HCT116 (cell line): ENCODE results near the gene DYNLRB2. TPM values are rescaled to one million over a fixed set of nuclear protein-coding genes. Genes with fewer than 3 reads are reported as not detected.

Experiments used
- ATAC-seq: fragments of 200-7000 bp; cut with Tn5 transposase; 2 replicates; pipeline ENCODE4 v1.9.1; 2020; ENCODE audit warnings: mild to moderate bottlenecking, moderate library complexity
- BruUV-seq: library from RNA; stranded (reverse); fragments of 400-500 nt; replicated peaks from 2 replicates; lab custom pipeline; 2021; lab: Mats Ljungman, UMichigan
- CTCF ChIA-PET: fragments of 300-600 bp; sonication (Branson Sonifier 250); formaldehyde crosslinking; loops from one replicate; lab custom pipeline; 2021; ENCODE audit warnings: antibody characterized with exemption; lab: Charles Lee
- POLR2A ChIA-PET: fragments of 300-600, 350-600 bp; sonication (Branson Sonifier 250); formaldehyde crosslinking; loops from one replicate; lab custom pipeline; 2021; ENCODE audit warnings: antibody characterized with exemption; lab: Charles Lee
- RAD21 ChIA-PET, 2 experiments: fragments of 300-600 bp; sonication (Branson Sonifier 250); formaldehyde crosslinking; loops; one replicate each; lab custom pipeline; 2023; ENCODE audit warnings: low total read pairs in 2 of 2; ENCODE audit not compliant: uncharacterized antibody in 2 of 2, unreplicated experiment in 2 of 2, low non-redundant PET in 1 of 2; lab: Charles Lee
- DNase-seq: peaks from one replicate; pipeline ENCODE4 v3.0.0-alpha.2; 2010; ENCODE audit warnings: low read depth, low spot score
- H2AFZ ChIP-seq: fragments of 200-600 bp; shearing (Covaris generic), sonication (generic); 2 replicates; pipeline ENCODE4 v1.6.1; 2017; ENCODE audit warnings: low read depth, mixed run types, mixed read lengths, antibody characterized with exemption, low read length; ENCODE audit not compliant: poor library complexity, severe bottlenecking
- H3K27ac ChIP-seq: 2 replicates; pipeline ENCODE4 v1.5.1; 2012; ENCODE audit warnings: low read depth, low read length
- H3K27me3 ChIP-seq: fragments of 200-600 bp; sonication (generic); 2 replicates; pipeline ENCODE4 v1.6.1; 2016; ENCODE audit warnings: mixed run types, low read length, mixed read lengths; ENCODE audit not compliant: insufficient read depth
- H3K36me3 ChIP-seq, 2 experiments: fragments of 200-500 bp in 1 of 2; fragments of 200-600 bp in 1 of 2; sonication (Bioruptor generic) in 1 of 2; sonication (generic) in 1 of 2; 2 replicates each; pipeline versions ENCODE4 v1.5.1 to v1.6.1; 2014 to 2016; ENCODE audit warnings: low read length in 2 of 2, inconsistent platforms in 1 of 2, mixed read lengths in 1 of 2, mixed run types in 1 of 2; ENCODE audit not compliant: insufficient read depth in 2 of 2, control insufficient read depth in 1 of 2
- H3K4me1 ChIP-seq, 2 experiments: fragments of 200-600 bp in 1 of 2; sonication (generic) in 1 of 2; 2 replicates each; pipeline versions ENCODE4 v1.5.1 to v1.6.1; 2012 to 2017; ENCODE audit warnings: low read length in 2 of 2, inconsistent platforms in 1 of 2, mild to moderate bottlenecking in 1 of 2, mixed read lengths in 1 of 2, mixed run types in 1 of 2, moderate library complexity in 1 of 2; ENCODE audit not compliant: insufficient read depth in 2 of 2, control insufficient read depth in 1 of 2
- H3K4me2 ChIP-seq: fragments of 200-600 bp; sonication (generic); 2 replicates; pipeline ENCODE4 v1.6.1; 2017; ENCODE audit warnings: mixed run types, low read length, mixed read lengths
- H3K4me3 ChIP-seq, 2 experiments: fragments of 200-600 bp in 1 of 2; sonication (generic) in 1 of 2; replicated peaks in 1 of 2; 2 replicates each; pipeline ENCODE4 v1.5.1; 2011 to 2016; ENCODE audit warnings: low read length in 2 of 2, control low read depth in 1 of 2, low read depth in 1 of 2, mild to moderate bottlenecking in 1 of 2, mixed read lengths in 1 of 2, mixed run types in 1 of 2
- H3K79me2 ChIP-seq: fragments of 200-600 bp; sonication (generic); 2 replicates; pipeline ENCODE4 v1.6.1; 2017; ENCODE audit warnings: mild to moderate bottlenecking, mixed run types, low read length, moderate library complexity, mixed read lengths; ENCODE audit not compliant: insufficient read depth
- H3K9ac ChIP-seq: fragments of 200-600 bp; sonication (generic); 2 replicates; pipeline ENCODE4 v1.6.1; 2016; ENCODE audit warnings: low read length, mixed read lengths
- H3K9me2 ChIP-seq: fragments of 200-600 bp; sonication (generic), shearing (Covaris generic); 2 replicates; pipeline ENCODE4 v1.6.1; 2017; ENCODE audit warnings: mixed run types, mild to moderate bottlenecking, moderate library complexity; ENCODE audit not compliant: insufficient read depth
- H3K9me3 ChIP-seq, 2 experiments: fragments of 200-500 bp in 1 of 2; fragments of 200-600 bp in 1 of 2; sonication (Bioruptor generic) in 1 of 2; sonication (generic) in 1 of 2; 2 replicates each; pipeline ENCODE4 v1.6.1; 2014 to 2017; ENCODE audit warnings: low read length in 2 of 2, mixed read lengths in 2 of 2, inconsistent platforms in 1 of 2, low read depth in 1 of 2, mild to moderate bottlenecking in 1 of 2, mixed run types in 1 of 2, moderate library complexity in 1 of 2; ENCODE audit not compliant: control insufficient read depth in 1 of 2, insufficient read depth in 1 of 2
- H4K20me1 ChIP-seq: fragments of 200-600 bp; sonication (generic), shearing (Covaris generic); 2 replicates; pipeline ENCODE4 v1.6.1; 2017; ENCODE audit warnings: mixed run types, mild to moderate bottlenecking, moderate library complexity; ENCODE audit not compliant: insufficient read depth
- ATF3 ChIP-seq: IDR thresholded peaks from 2 replicates; pipeline ENCODE4 v1.6.1; 2012
- FOSL1 ChIP-seq: IDR thresholded peaks from 2 replicates; pipeline ENCODE4 v1.6.1; 2012; ENCODE audit warnings: low read depth
- JUND ChIP-seq: IDR thresholded peaks from 2 replicates; pipeline ENCODE4 v1.6.1; 2012
- POLR2AphosphoS5 ChIP-seq: IDR thresholded peaks from 2 replicates; pipeline ENCODE4 v1.6.1; 2011; ENCODE audit warnings: mild to moderate bottlenecking, low read depth, low read length, moderate library complexity
- RAD21 ChIP-seq: IDR thresholded peaks from 2 replicates; pipeline ENCODE4 v1.6.1; 2012; ENCODE audit warnings: low read depth, mild to moderate bottlenecking
- SIN3A ChIP-seq: IDR thresholded peaks from 2 replicates; pipeline ENCODE4 v1.6.1; 2012; ENCODE audit warnings: low read depth
- TCF7L2 ChIP-seq: IDR thresholded peaks from 2 replicates; pipeline ENCODE4 v1.7.0; 2011; ENCODE audit warnings: borderline replicate concordance, inconsistent platforms; ENCODE audit not compliant: insufficient read depth, insufficient read length; ENCODE audit errors: extremely low read depth
- YY1 ChIP-seq: IDR thresholded peaks from 2 replicates; pipeline ENCODE4 v1.6.1; 2011; ENCODE audit warnings: low read length, low read depth, moderate library complexity, mild to moderate bottlenecking; ENCODE audit not compliant: insufficient replicate concordance; ENCODE audit errors: extremely low read depth
- ZNF274 ChIP-seq: fragments of 200-500 bp; sonication (Bioruptor generic); IDR thresholded peaks from 2 replicates; pipeline ENCODE4 v1.6.1; 2014; ENCODE audit warnings: mild to moderate bottlenecking, low read depth, low read length, inconsistent platforms
- intact Hi-C: fragments of 100-400 bp; cut with micrococcal nuclease; formaldehyde crosslinking; loops from 2 replicates; pipeline ENCODE4 v1.10.0; 2022
- total RNA-seq: library from RNA; stranded (reverse); gene quantifications from one replicate; pipeline ENCODE4 v1.2.1, GENCODE V29; 2021; ENCODE audit not compliant: unreplicated experiment
- TF ChIP-seq, protein P1 (sequence below): IDR thresholded peaks from 2 replicates; pipeline ENCODE4 v1.6.1; 2011; ENCODE audit warnings: mild to moderate bottlenecking, low read length, moderate library complexity; ENCODE audit not compliant: insufficient replicate concordance; ENCODE audit errors: extremely low read depth
- TF ChIP-seq, protein P2 (sequence below): IDR thresholded peaks from 2 replicates; pipeline ENCODE4 v1.6.1; 2012; ENCODE audit warnings: low read depth

DYNLRB2 gene
- total RNA-seq, 1 experiment from 2014 or later = not detected

- Histone ChIP-seq H3K9me3 (peaks cover 18 to 23% of the 10 kb centered on the region in 2 experiments; a peak in 2 of 4 replicates), H3K9ac (no peak overlapping the region), H3K27me3 (no peaks in the 10 kb centered on the region), H3K79me2 (no peaks in the 10 kb centered on the region), H3K4me2 (no peak overlapping the region), H3K9me2 (no peaks in the 10 kb centered on the region), H3K4me1 (no peaks in the 10 kb centered on the region), H3K4me3 (no peak overlapping the region), H3K27ac (no peak overlapping the region), H2AFZ (no peak overlapping the region), H3K36me3 (no peaks in the 10 kb centered on the region), H4K20me1 (no peaks in the 10 kb centered on the region)
- ChIA-PET POLR2A (no interaction called here), RAD21 (no interaction called here), CTCF (no interaction called here)
- BruUV-seq = no TSS peak
- ATAC-seq = no peak
- intact Hi-C loops = no loop called here
- no peak for TF ChIP-seq ATF3
- TF ChIP-seq SIN3A = no peak
- TF ChIP-seq ZNF274 = no peak
- no peak for TF ChIP-seq JUND
- TF ChIP-seq, protein P1, sequence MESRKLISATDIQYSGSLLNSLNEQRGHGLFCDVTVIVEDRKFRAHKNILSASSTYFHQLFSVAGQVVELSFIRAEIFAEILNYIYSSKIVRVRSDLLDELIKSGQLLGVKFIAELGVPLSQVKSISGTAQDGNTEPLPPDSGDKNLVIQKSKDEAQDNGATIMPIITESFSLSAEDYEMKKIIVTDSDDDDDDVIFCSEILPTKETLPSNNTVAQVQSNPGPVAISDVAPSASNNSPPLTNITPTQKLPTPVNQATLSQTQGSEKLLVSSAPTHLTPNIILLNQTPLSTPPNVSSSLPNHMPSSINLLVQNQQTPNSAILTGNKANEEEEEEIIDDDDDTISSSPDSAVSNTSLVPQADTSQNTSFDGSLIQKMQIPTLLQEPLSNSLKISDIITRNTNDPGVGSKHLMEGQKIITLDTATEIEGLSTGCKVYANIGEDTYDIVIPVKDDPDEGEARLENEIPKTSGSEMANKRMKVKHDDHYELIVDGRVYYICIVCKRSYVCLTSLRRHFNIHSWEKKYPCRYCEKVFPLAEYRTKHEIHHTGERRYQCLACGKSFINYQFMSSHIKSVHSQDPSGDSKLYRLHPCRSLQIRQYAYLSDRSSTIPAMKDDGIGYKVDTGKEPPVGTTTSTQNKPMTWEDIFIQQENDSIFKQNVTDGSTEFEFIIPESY = no peak
- no peak for TF ChIP-seq POLR2AphosphoS5
- TF ChIP-seq FOSL1 = no peak
- no peak for TF ChIP-seq RAD21
- no peak for TF ChIP-seq TCF7L2
- TF ChIP-seq, protein P2, sequence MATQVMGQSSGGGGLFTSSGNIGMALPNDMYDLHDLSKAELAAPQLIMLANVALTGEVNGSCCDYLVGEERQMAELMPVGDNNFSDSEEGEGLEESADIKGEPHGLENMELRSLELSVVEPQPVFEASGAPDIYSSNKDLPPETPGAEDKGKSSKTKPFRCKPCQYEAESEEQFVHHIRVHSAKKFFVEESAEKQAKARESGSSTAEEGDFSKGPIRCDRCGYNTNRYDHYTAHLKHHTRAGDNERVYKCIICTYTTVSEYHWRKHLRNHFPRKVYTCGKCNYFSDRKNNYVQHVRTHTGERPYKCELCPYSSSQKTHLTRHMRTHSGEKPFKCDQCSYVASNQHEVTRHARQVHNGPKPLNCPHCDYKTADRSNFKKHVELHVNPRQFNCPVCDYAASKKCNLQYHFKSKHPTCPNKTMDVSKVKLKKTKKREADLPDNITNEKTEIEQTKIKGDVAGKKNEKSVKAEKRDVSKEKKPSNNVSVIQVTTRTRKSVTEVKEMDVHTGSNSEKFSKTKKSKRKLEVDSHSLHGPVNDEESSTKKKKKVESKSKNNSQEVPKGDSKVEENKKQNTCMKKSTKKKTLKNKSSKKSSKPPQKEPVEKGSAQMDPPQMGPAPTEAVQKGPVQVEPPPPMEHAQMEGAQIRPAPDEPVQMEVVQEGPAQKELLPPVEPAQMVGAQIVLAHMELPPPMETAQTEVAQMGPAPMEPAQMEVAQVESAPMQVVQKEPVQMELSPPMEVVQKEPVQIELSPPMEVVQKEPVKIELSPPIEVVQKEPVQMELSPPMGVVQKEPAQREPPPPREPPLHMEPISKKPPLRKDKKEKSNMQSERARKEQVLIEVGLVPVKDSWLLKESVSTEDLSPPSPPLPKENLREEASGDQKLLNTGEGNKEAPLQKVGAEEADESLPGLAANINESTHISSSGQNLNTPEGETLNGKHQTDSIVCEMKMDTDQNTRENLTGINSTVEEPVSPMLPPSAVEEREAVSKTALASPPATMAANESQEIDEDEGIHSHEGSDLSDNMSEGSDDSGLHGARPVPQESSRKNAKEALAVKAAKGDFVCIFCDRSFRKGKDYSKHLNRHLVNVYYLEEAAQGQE = no peak
- TF ChIP-seq YY1 = no peak
- DNase-seq = no peak
These were observed 40.5 kb upstream of the DYNLRB2 start for GRCh38 chr16:80500116-80500859.
